H1 (cell line): ENCODE data around the gene MAOA. TPM values are rescaled to one million over a fixed set of nuclear protein-coding genes. Genes with fewer than 3 reads are reported as not detected.

Source experiments
- CTCF ChIA-PET: fragments of 300-600 bp; sonication (Branson Sonifier 250); formaldehyde crosslinking; loops from one replicate; lab custom pipeline; 2021; ENCODE audit not compliant: partially characterized antibody; lab: Charles Lee
- POLR2A ChIA-PET: fragments of 300-600 bp; sonication (Branson Sonifier 250); formaldehyde crosslinking; loops from one replicate; lab custom pipeline; 2021; ENCODE audit warnings: inconsistent platforms; ENCODE audit not compliant: partially characterized antibody; lab: Charles Lee
- DNase-seq, 2 experiments: peaks; one replicate each; pipeline versions ENCODE4 v3.0.0 to v3.0.0-alpha.2; 2010 to 2022; ENCODE audit warnings: low spot score in 2 of 2, low read depth in 1 of 2, mixed read lengths in 1 of 2
- FAIRE-seq: peaks from 2 replicates; lab custom pipeline; 2011; peaks lifted over from hg19 to GRCh38; lab: Jason Lieb, UNC
- H2AFZ ChIP-seq: 2 replicates; pipeline ENCODE4 v1.8.1; 2012; ENCODE audit warnings: low read length, inconsistent platforms
- H2AK5ac ChIP-seq: 2 replicates; pipeline ENCODE4 v1.6.1; 2013; ENCODE audit warnings: low read depth, low read length
- H2BK120ac ChIP-seq: replicated peaks from 2 replicates; pipeline ENCODE3; 2013; ENCODE audit warnings: low read depth, low read length, inconsistent platforms
- H2BK12ac ChIP-seq: 2 replicates; pipeline ENCODE4 v1.6.1; 2013; ENCODE audit warnings: low read depth, low read length
- H2BK15ac ChIP-seq: 2 replicates; pipeline ENCODE4 v1.6.1; 2013; ENCODE audit warnings: low read length
- H2BK20ac ChIP-seq: 2 replicates; pipeline ENCODE4 v1.6.1; 2013; ENCODE audit warnings: low read length
- H2BK5ac ChIP-seq: 2 replicates; pipeline ENCODE4 v1.6.1; 2013; ENCODE audit warnings: low read depth, low read length
- H3K14ac ChIP-seq: 2 replicates; pipeline ENCODE4 v1.6.1; 2013; ENCODE audit warnings: inconsistent platforms; ENCODE audit not compliant: insufficient read length
- H3K18ac ChIP-seq: 2 replicates; pipeline ENCODE4 v1.6.1; 2013; ENCODE audit warnings: low read length; ENCODE audit errors: extremely low read depth
- H3K23ac ChIP-seq: 2 replicates; pipeline ENCODE4 v1.6.1; 2013; ENCODE audit warnings: inconsistent platforms; ENCODE audit not compliant: insufficient read length
- H3K23me2 ChIP-seq: 2 replicates; pipeline ENCODE4 v1.6.1; 2013; ENCODE audit warnings: low read depth, low read length
- H3K27ac ChIP-seq: 2 replicates; pipeline ENCODE4 v1.6.1; 2011; ENCODE audit warnings: low read depth, low read length, inconsistent platforms
- H3K27me3 ChIP-seq, 4 experiments: replicated peaks in 1 of 4; 1 replicate in 1 of 4; 2 replicates in 3 of 4; pipeline versions ENCODE4 v1.6.1 to v1.8.1; 2011 to 2013; ENCODE audit warnings: low read length in 3 of 4, mild to moderate bottlenecking in 3 of 4, inconsistent platforms in 2 of 4, mixed read lengths in 2 of 4, moderate library complexity in 1 of 4; ENCODE audit not compliant: control insufficient read depth in 3 of 4, insufficient read depth in 3 of 4; ENCODE audit errors: extremely low read depth in 1 of 4
- H3K36me3 ChIP-seq, 4 experiments: 2 replicates each; pipeline versions ENCODE4 v1.6.1 to v1.8.1; 2011 to 2013; ENCODE audit warnings: mild to moderate bottlenecking in 4 of 4, low read length in 3 of 4, moderate library complexity in 2 of 4, control low read depth in 1 of 4, inconsistent platforms in 1 of 4; ENCODE audit not compliant: insufficient read depth in 4 of 4, control insufficient read depth in 2 of 4
- H3K4ac ChIP-seq: replicated peaks from 2 replicates; pipeline ENCODE3; 2013; ENCODE audit warnings: low read length, low read depth, mixed read lengths, inconsistent platforms; ENCODE audit not compliant: insufficient read length
- H3K4me1 ChIP-seq, 4 experiments: replicated peaks in 1 of 4; 1 replicate in 1 of 4; 2 replicates in 3 of 4; pipeline versions ENCODE4 v1.6.1 to v1.8.1; 2011 to 2013; ENCODE audit warnings: low read length in 3 of 4, inconsistent platforms in 2 of 4, mixed read lengths in 1 of 4; ENCODE audit not compliant: insufficient read depth in 4 of 4, control insufficient read depth in 3 of 4
- H3K4me2 ChIP-seq, 2 experiments: 2 replicates each; pipeline versions ENCODE4 v1.6.1 to v1.8.1; 2011 to 2013; ENCODE audit warnings: low read depth in 2 of 2, low read length in 2 of 2, control low read depth in 1 of 2, inconsistent platforms in 1 of 2, mild to moderate bottlenecking in 1 of 2; ENCODE audit not compliant: insufficient read depth in 1 of 2
- H3K4me3 ChIP-seq, 4 experiments: fragments of 200-600, 300-600 bp in 1 of 4; sonication (generic), shearing (Covaris generic), sonication (Bioruptor Twin) in 1 of 4; 2 replicates each; pipeline versions ENCODE4 v1.5.1 to v1.8.1; 2011 to 2016; ENCODE audit warnings: low read length in 4 of 4, low read depth in 3 of 4, control low read depth in 2 of 4, inconsistent platforms in 2 of 4, mild to moderate bottlenecking in 2 of 4, mixed read lengths in 1 of 4, moderate library complexity in 1 of 4; ENCODE audit not compliant: insufficient read depth in 2 of 4; ENCODE audit errors: extremely low read depth in 1 of 4
- H3K56ac ChIP-seq: replicated peaks from 2 replicates; pipeline ENCODE3; 2013; ENCODE audit warnings: low read depth, mild to moderate bottlenecking, mixed read lengths, low read length, inconsistent platforms; ENCODE audit not compliant: insufficient read length
- H3K79me1 ChIP-seq: 2 replicates; pipeline ENCODE4 v1.6.1; 2013; ENCODE audit warnings: low read depth, low read length, control low read depth
- H3K79me2 ChIP-seq, 2 experiments: 2 replicates each; pipeline versions ENCODE4 v1.6.1 to v1.8.1; 2012 to 2013; ENCODE audit warnings: low read length in 2 of 2, mild to moderate bottlenecking in 2 of 2, inconsistent platforms in 1 of 2; ENCODE audit not compliant: insufficient read depth in 2 of 2, control insufficient read depth in 1 of 2
- H3K9ac ChIP-seq, 4 experiments: replicated peaks in 1 of 4; 1 replicate in 1 of 4; 2 replicates in 3 of 4; pipeline versions ENCODE4 v1.6.1 to v1.8.1; 2011 to 2013; ENCODE audit warnings: low read depth in 3 of 4, low read length in 3 of 4, control low read depth in 2 of 4, mild to moderate bottlenecking in 2 of 4, moderate library complexity in 2 of 4, inconsistent platforms in 1 of 4; ENCODE audit errors: extremely low read depth in 1 of 4
- H3K9me3 ChIP-seq, 2 experiments: 2 replicates each; pipeline versions ENCODE4 v1.6.1 to v1.8.1; 2012 to 2013; ENCODE audit warnings: mild to moderate bottlenecking in 2 of 2, moderate library complexity in 2 of 2, control low read depth in 1 of 2, inconsistent platforms in 1 of 2, low read depth in 1 of 2, low read length in 1 of 2, mixed read lengths in 1 of 2; ENCODE audit not compliant: insufficient read depth in 2 of 2
- H4K20me1 ChIP-seq, 2 experiments: replicated peaks in 1 of 2; 2 replicates each; pipeline versions ENCODE3 to v1.8.1; 2011 to 2013; ENCODE audit warnings: inconsistent platforms in 2 of 2, low read length in 2 of 2, mild to moderate bottlenecking in 1 of 2; ENCODE audit not compliant: insufficient read depth in 2 of 2, control insufficient read depth in 1 of 2
- H4K5ac ChIP-seq: 2 replicates; pipeline ENCODE4 v1.6.1; 2013; ENCODE audit warnings: low read length, low read depth, mixed read lengths, inconsistent platforms; ENCODE audit not compliant: insufficient read length
- H4K8ac ChIP-seq: 2 replicates; pipeline ENCODE4 v1.8.0; 2013; ENCODE audit warnings: mild to moderate bottlenecking, moderate library complexity, low read length, inconsistent platforms; ENCODE audit not compliant: insufficient read depth; ENCODE audit errors: extremely low read depth
- H4K91ac ChIP-seq: replicated peaks from 2 replicates; pipeline ENCODE3; 2013; ENCODE audit warnings: low read length, mixed read lengths, inconsistent platforms; ENCODE audit not compliant: insufficient read length
- CHD1 ChIP-seq: IDR thresholded peaks from 2 replicates; pipeline ENCODE4 v1.6.1; 2012; ENCODE audit warnings: low read depth, low read length, improper control_type of control experiment
- CTBP2 ChIP-seq: IDR thresholded peaks from 2 replicates; pipeline ENCODE4 v1.7.0; 2011; ENCODE audit warnings: borderline replicate concordance, mild to moderate bottlenecking, moderate library complexity, mixed read lengths, low read length; ENCODE audit not compliant: insufficient read depth, insufficient read length
- SUZ12 ChIP-seq: fragments of 200-600 bp; sonication (generic); IDR thresholded peaks from 2 replicates; pipeline ENCODE4 v1.6.1; 2012; ENCODE audit warnings: mild to moderate bottlenecking, inconsistent platforms, low read length, moderate library complexity, mixed read lengths
- WGBS, 2 experiments: shearing (Covaris generic) in 1 of 2; methylation state at CpG; one replicate each; pipeline versions ENCODE4 v1.1.6 to v1.1.7; 2013 to 2015; ENCODE audit warnings: low lambda C conversion rate in 2 of 2, mixed read lengths in 2 of 2, inconsistent platforms in 1 of 2, low coverage in 1 of 2, missing lambda C conversion rate in 1 of 2; ENCODE audit not compliant: insufficient replicate concordance in 2 of 2, insufficient coverage in 1 of 2, insufficient read length in 1 of 2; ENCODE audit errors: extremely low coverage in 1 of 2, missing lambda C conversion rate in 1 of 2; 5-methylcytosine and 5-hydroxymethylcytosine counted together
- polyA plus RNA-seq, 7 experiments: library from polyadenylated mRNA; depleted of rRNA in 3 of 7; stranded (reverse) in 5 of 7; unstranded in 2 of 7; fragments of >200 nt in 5 of 7; fragments of 200-250 nt in 2 of 7; gene quantifications; 1 replicate in 5 of 7; 2 replicates in 1 of 7; 4 replicates in 1 of 7; pipeline versions ENCODE4 v1.2.1 to v1.2.3, GENCODE V29; 2011 to 2013; ENCODE audit warnings: missing spikeins in 2 of 7, mixed read lengths in 2 of 7
- total RNA-seq: library from RNA; stranded (reverse); fragmentation: NEBNext Ultra II Directional; extraction: Animal tissue kit (Norgen Biotek cat#: 25700); gene quantifications from 2 replicates; pipeline ENCODE4 v1.2.1, GENCODE V29; 2021

MAOA gene
- total and polyA plus RNA-seq, 2 of the 8 experiments (the other 6 are each of a cell fraction or from before 2014, with no cell fraction given), result 2.6 to 8.2 TPM

GRCh38 chrX:43688586-43688985 is 32.5 kb downstream of the MAOA start:
- WGBS, 2 experiments, result 100% methylated on average over 1 of the region's 1 CpG; no CpG with 5 or more reads in 1 of the 2 experiments
- no peak overlapping the region for H3K4me3 ChIP-seq
- FAIRE-seq (no peak), DNase-seq (no peak)
- H2BK120ac ChIP-seq, result no peak overlapping the region
- no peak overlapping the region for H4K8ac ChIP-seq
- H3K9ac ChIP-seq, result no peak overlapping the region
- H4K20me1 ChIP-seq, result no peaks in the 10 kb centered on the region
- no peaks in the 10 kb centered on the region for H3K36me3 ChIP-seq
- no peak overlapping the region for H3K4me2 ChIP-seq
- H3K23ac ChIP-seq, result no peak overlapping the region
- H3K23me2 ChIP-seq, result no peaks in the 10 kb centered on the region
- ChIA-PET CTCF (interaction anchor here (0.9 kb wide), 1 partner anchor 19 kb away, joined by 3 read pairs; no protein-coding TSS in a partner anchor), POLR2A (no interaction called here)
- H2BK20ac ChIP-seq, result no peak overlapping the region
- H3K9me3 ChIP-seq, result no peaks in the 10 kb centered on the region
- H2BK15ac ChIP-seq, result no peak overlapping the region
- H3K14ac ChIP-seq, result no peak overlapping the region
- TF ChIP-seq CTBP2, result no peak
- no peak for TF ChIP-seq SUZ12
- no peak for TF ChIP-seq CHD1
- H2BK5ac ChIP-seq, result no peak overlapping the region
- no peak overlapping the region for H4K91ac ChIP-seq
- H3K79me2 ChIP-seq, result no peaks in the 10 kb centered on the region
- no peaks in the 10 kb centered on the region; a peak in 1 of 7 replicates for H3K4me1 ChIP-seq
- no peak overlapping the region for H3K56ac ChIP-seq
- no peak overlapping the region for H3K4ac ChIP-seq
- no peaks in the 10 kb centered on the region for H3K79me1 ChIP-seq
- no peak overlapping the region for H3K27ac ChIP-seq
- H2AFZ ChIP-seq, result no peak overlapping the region
- H2AK5ac ChIP-seq, result no peak overlapping the region
- H4K5ac ChIP-seq, result no peak overlapping the region
- no peak overlapping the region for H2BK12ac ChIP-seq
- H3K27me3 ChIP-seq, result no peaks in the 10 kb centered on the region
- H3K18ac ChIP-seq, result no peak overlapping the region
